Mammary epithelial cell (primary cell): ENCODE measurements around the gene CIB2.

ENCODE experiments used
- EZH2 ChIP-seq: IDR thresholded peaks from 2 replicates; pipeline ENCODE4 v1.6.1; 2012; ENCODE audit warnings: low read length, inconsistent platforms, borderline replicate concordance
- TF ChIP-seq, protein P1 (sequence below), 2 donors: IDR thresholded peaks in 1 of 2; conservative IDR thresholded peaks in 1 of 2; 2 replicates each; pipeline ENCODE4 v1.5.1; 2011 to 2012; ENCODE audit warnings: inconsistent platforms in 2 of 2, low read length in 2 of 2, mild to moderate bottlenecking in 2 of 2, control low read depth in 1 of 2, low read depth in 1 of 2; ENCODE audit not compliant: insufficient read depth in 1 of 2; ENCODE audit errors: extremely low read depth in 1 of 2

DNA sequence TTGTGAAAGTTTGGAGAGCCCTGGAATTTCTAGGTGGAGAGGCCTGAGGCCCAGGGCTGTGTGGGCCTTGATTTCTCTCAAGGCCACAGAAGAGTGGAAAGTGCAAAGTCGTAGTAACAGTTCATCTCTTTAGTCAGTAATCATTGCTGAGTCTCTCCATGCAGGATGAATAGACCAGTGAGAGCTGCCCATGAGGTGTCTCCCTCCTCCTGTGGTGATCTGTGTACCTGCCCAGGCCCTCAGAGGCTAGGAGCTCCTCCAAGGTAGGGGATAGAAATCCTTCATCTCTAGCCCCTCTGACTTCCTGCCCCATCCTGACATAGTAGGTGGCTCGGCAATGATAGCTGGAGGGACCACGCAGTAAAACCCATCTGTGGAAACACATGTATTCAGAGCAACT lies 11.1 kb upstream of the CIB2 start:
- TF ChIP-seq, protein P1, sequence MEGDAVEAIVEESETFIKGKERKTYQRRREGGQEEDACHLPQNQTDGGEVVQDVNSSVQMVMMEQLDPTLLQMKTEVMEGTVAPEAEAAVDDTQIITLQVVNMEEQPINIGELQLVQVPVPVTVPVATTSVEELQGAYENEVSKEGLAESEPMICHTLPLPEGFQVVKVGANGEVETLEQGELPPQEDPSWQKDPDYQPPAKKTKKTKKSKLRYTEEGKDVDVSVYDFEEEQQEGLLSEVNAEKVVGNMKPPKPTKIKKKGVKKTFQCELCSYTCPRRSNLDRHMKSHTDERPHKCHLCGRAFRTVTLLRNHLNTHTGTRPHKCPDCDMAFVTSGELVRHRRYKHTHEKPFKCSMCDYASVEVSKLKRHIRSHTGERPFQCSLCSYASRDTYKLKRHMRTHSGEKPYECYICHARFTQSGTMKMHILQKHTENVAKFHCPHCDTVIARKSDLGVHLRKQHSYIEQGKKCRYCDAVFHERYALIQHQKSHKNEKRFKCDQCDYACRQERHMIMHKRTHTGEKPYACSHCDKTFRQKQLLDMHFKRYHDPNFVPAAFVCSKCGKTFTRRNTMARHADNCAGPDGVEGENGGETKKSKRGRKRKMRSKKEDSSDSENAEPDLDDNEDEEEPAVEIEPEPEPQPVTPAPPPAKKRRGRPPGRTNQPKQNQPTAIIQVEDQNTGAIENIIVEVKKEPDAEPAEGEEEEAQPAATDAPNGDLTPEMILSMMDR (conservative IDR thresholded peaks at IDR 0.05 in 1 of 2, IDR thresholded peaks at IDR 0.05 in 1 of 2; ENCODE audit: extremely low read depth in 1 of 2, insufficient read depth in 1 of 2, low read depth in 1 of 2, low read length in 2 of 2), result no peak
- TF ChIP-seq EZH2, result no peak
